Activated CD8-positive, alpha-beta memory T cell treated with anti-CD3 and anti-CD28 coated beads, Interleukin-2, amount 50 U/mL, for 1 hour (primary cell): ENCODE results near the gene HSD17B2.
"Not testable (repeated sequence)": the region's sequence is repeated elsewhere in the genome, so short reads cannot be mapped to it uniquely, and the experiment has no call there.

Experiments used
- DNase-seq: peaks from one replicate; pipeline ENCODE4 v3.0.0-alpha.2; 2020; ENCODE audit errors: extremely low read depth

The HSD17B2 gene

DNA sequence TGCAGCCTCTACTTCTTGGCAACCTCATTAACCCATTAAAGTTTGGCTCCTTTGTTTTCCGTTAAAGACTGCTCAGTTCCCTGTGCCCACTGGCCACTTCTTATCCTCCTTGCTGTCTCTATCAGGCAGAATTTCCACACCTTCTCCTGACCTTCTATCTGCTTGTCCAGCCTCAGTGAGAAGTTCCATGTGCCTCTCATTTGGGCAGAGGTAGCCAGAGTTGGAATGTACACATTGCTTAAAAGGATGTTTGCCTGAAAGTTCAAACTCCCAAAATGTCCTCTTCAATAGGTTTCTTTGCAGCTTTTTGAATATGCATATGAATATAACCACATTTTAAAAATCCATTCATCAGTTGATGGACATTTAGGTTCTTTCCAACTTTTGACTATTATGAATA, 47.0 kb downstream of the HSD17B2 start:
- no peak for DNase-seq

DNA sequence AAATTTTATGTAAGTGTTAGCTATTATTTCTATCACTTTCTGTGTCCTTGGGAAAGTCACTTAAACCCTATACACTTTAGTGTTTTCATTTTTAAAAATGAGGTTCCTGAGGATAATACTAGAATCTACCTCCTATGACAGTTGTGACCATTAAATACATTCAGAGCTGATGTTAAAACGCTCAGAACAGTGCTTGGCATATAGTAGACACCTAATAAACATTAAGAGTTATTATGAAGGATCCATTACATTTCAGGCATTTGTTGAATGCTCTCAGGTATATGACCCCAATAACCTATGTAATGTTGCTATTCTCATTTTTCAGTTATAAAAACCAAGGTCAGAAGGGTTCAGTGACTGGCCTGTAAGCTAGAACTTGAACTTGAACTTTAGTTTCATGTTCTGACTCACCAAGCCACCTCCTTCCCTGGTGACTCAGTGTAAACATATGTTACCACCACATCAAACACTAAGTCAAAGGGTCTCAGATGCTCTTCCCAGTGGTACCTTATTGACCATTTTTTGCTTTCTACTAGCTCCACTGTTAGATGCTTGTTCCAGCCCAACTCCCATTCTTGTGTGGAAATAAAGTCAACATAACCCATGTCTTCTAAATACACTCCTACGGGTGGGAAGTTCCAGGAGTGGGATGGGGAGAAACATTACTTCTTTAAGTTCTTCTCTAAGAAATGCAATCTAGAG, 47.6 kb downstream of the HSD17B2 start:
- no peak for DNase-seq

DNA sequence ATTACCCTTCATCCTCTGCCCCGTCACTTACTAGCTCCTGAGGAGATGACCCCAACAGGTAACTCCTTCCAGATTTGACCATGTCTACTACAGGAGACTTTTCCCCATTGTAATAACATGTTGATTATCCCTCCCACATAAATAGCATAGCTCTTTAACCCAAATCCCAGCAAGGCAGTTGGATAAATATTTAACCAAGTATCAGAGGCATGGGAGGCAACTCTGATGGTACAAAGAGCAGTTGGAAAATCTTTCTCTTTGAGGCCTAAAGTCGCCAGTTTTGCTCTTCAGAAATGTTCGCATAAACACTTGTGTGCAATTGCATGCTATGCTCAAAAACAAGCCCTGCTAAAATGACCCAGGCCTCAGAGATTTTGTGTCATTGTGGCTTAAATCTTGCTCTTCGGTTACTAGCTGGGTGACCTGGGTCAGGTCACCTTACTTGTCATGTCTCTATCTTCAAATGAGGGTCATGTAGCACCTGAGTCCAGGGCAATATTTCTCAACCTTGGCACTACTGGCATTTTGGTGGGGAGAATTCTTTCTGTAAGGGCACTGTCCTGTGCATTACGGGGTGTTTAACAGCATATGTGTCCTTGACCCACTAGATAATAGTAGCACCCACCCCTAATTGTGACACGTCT, 48.8 kb downstream of the HSD17B2 start:
- DNase-seq = no peak

DNA sequence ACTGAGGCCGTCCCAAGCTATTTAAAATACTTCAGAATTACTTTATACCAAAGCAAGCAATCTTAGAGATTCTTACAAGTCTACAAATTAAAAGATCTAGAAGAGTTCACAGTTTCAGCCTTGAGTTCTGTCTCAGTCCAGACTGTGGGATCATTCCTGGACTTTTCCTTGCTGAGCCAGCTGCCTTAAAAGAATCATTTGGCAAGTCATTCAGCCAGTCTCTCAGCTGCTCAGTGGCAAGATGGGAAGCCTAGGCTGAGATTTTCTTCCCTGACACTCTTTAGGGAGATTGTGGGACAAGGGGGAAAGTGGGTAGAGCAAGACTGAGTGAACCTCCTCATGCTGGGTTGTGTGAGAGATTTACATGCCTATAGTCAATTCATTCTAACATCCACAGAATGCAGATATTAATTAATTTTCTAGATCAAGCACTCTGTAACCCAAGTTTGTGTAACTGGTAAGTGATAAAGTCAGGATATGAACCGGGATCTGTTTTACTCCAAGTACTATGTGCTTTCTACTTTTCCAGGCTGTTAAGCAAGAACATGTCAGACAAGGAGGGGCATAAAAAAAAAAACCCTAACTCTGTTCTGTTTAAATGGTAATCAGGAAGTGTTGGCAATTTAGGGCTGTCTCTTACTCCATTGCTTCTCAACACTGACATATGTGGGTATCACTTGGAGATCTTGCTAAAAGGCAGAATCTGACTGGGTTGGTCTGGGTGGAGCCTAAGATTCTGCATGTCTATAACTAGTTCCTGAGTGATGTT, 50.1 kb downstream of the HSD17B2 start:
- no peak for DNase-seq

DNA sequence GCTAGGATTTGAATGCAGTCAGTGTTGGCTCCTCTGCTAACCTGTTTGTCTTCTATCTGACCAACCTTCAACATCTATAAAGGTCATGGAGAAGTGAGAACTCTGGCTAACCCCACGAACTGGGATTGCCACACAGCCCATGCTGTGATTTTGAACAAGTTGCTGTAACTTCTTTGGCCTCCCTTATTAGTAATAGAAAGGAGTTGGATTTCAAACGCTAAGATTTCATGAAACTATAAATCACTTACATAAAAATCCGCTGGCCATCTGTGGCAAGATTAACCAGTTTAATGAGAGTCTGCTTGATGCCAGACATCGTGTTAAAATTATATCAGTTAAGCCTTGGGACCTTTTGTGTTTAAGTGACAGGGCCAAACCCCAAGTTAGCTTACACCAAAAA, 53.4 kb downstream of the HSD17B2 start:
- DNase-seq = no peak

DNA sequence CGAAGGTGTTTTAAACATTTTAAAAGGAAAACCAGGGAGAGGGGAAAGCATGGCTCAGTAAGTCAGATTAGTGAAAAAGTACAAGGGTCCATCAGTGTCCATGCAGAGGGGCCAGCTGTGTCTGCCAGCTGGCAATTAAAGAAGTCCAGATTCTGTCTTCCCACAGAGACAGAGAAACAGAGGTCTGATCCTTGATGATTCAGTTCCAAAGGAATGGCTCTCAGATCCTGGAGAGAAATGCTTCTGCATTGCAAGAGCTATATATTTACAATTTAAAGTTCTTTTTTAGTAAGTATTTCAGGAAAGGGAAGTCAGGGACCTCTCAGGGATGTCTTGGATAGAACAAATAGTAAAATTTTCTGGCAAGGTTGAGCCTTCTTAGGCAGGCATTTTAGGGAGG, 56.2 kb downstream of the HSD17B2 start:
- DNase-seq = no peak

DNA sequence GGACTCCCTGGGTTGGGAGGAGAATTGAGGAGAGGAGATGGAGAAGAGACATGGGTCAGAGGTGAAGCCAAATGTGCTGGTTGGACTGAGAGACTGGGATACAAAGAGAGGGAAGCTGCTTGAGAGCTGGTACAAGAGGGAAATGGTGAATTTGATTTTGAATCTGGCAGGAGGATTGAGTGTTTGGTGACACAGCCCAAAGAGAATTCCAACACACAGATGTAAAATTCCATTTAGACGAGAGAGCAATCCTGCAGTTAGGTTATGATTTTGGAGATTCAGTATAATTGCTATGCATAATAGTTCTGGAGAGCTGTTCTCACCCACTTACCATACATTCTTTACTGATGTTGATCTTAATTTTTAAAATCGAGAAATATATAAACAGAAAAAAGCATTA, 57.7 kb downstream of the HSD17B2 start:
- no peak for DNase-seq

DNA sequence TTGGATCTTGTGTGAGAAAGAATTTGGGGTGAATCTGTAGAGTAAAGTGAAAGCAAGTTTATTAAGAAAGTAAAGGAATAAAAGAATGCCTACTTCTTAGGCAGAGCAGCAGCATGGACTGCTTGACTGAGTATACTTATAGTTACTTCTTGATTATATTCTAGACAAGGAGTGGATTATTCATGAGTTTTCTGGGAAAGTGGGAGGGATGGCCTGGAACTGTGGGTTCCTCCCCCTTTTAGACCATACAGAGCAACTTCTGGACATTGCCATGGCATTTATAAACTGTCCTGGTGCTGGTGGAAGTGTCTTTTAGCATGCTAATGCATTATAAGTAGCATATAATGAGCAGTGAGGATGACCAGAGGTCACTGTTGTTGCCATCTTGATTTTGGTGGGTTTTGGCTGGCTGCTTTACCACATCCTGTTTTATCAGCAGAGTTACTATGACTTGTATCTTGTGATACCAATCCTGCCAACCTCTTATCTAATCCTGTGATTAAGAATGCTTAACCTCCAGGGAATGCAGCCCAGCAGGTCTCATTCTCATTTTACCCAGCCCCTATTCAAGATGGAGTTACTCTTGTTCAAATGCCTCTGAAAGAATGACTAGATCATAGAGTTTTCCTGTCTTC, 58.7 kb downstream of the HSD17B2 start:
- no peak for DNase-seq

DNA sequence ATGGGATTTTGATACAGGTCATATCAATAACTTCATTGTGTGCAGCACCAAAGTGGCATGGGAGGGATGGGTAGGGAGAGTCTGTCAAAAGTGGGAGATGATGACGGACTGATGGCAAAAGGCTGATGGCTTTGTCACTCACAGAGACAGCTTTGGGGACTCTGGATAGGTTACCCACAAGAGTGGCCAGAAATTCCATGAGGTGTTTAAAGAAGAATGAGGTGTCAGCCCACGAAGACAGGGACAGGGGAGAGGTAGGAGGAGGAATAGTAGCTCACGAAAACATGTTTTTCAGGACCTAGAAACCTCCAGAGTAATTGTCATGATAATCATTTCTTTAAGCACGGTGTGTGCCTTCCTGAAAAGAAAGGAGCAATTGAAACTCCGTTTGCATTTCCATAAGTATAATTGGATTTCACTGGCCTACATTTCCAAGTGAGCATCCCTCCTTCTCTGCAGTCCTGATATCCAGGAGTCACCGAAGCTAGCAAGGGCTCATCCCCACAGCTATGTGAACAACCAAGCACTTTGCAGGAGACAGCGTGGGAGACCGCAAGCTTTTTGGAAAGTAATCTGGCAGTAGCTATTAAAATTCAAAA, 60.0 kb downstream of the HSD17B2 start:
- DNase-seq = no peak

DNA sequence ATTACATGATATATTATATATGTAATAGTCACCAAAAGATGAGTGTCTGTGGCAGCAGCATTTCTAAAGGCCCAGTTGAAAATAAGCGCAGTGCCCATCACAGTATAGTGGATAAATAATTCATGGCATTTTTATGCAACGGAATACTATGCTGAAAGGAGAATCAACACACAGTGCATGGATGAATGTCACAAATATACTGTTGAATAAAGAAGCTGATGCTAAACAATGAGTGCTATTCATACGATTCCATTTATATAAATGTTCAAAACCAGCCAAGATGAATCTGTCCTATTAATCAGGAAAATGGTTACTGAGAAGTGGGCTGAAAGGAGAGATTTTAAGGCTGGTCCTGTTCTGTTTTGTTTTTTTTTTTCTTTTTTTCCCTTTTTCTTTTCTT, 61.6 kb downstream of the HSD17B2 start:
- DNase-seq = no peak

DNA sequence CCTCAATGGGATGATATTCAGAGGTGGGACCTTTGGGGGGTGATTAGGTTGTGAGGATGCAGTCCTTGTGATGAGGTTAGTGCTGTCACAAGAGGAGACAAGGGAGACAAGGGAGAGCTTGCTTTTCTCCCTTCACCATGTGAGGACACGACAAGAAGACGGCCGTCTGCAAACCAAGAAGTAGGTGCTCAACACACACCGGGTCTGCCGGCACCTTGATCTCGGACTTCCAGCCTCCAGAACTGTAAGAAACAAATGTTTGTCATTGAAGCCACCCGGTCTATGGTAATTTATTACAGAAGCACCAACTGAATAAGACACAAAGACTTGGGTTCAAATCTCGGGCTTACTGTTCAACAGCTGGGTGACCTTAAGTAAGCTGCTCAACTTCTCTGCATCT, 70.1 kb downstream of the HSD17B2 start:
- DNase-seq = no peak

DNA sequence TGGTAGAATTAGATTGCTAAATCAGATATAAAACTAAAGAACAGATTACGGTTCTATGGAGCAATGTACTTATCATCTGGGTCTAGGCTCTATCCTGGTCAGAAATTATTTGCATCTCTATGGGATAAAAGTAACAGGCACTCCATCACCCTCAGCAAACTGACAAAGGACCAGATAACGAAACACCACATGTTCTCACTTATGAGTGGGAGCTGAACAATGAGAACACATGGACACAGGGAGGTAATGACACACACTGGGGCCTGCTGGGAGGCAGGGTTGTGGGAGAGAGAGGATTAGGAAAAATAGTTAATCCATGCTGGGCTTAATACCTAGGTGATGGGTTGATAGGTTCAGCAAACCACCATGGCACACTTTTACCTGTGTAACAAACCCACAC, 73.0 kb downstream of the HSD17B2 start:
- no peak for DNase-seq

DNA sequence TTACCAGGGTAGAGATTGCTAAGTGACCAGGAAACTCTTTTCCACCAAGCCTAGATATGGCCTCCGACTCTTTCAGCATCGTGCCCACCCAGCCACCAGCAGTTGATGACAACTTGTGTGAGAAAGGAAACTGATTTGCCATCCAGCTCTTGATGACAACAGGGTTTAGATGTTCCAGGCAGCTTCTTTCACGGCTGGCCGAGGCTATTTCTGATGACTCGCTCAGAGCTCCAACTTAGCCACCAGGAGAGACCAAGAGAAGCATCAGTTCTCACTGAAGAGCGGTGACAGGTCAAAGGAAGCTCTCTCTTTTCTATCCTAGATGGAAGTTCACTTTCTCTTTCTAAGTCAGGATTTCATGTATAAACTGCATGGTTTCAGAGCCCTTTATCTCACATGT, 73.7 kb downstream of the HSD17B2 start:
- no peak for DNase-seq

DNA sequence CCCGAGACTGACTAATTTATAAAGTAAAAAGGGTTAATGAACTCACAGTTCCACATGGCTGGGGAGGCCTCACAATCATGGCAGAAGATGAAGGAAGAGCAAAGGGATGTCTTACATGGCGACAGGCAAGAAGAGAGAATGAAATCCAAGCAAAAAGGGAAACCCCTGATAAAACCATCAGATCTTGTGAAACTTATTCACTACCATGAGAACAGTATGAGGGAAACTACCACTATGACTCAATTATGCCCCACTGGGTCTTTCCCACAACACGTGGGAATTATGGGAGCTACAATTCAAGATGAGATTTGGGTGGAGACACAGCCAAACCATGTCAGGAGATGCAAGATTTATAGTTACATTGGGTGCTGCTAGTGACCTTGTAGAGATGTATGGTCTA, 74.2 kb downstream of the HSD17B2 start:
- DNase-seq = not testable (repeated sequence)

DNA sequence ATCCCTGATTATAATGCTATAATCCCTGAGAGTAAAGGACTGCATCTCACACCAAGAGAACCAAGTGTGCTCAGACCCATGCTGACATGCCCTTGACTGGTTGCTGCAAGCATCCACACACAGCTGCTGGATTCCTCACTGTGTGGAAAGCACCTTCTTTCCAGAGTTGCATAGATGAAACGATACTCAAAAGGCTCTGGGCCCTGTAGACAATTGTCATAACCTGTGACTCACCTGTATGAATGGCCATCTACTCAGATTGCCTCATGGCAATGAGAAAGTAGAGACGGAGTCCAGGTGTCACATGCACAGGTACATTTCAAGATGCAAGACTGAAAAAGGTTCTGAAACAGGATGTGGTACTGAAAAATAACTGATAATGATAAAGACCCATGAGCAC, 76.9 kb downstream of the HSD17B2 start:
- DNase-seq = no peak

DNA sequence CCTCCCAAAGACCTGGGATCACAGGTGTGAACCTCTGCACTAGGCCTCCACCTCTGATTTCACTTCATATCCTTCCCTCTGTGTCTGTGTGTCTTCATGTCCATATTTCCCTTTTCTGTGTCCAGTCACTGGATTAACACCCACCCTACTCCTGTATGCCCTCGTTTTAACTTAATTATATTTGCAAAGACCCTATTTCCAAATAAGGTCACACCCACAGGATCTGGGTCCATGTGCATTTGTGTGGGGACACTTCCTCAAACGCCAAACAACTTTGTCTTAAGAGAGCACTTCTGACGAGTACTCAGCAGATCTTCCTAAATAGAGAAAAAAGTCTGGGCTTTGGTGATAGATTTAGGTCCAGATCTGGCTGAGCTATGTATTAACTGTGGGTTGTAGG, 78.7 kb downstream of the HSD17B2 start:
- no peak for DNase-seq

DNA sequence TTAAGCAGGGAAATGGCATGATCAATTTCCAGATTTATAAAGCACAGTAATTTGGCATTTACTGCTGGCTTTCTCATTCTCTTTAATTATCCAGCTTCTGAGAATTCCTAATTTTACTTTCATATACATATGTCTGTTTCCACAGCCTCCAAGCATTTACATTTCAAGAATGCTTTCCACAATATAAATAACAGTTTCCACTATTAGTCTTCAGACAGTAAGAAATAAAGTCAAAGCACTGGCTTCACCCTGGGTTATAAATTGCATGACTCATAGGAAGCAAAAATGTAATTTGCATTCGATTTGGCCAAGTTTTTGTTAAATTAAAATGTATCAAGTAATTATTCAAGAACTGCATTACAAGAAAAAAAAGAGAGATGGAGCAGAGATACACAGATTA, 81.5 kb downstream of the HSD17B2 start:
- DNase-seq = no peak

DNA sequence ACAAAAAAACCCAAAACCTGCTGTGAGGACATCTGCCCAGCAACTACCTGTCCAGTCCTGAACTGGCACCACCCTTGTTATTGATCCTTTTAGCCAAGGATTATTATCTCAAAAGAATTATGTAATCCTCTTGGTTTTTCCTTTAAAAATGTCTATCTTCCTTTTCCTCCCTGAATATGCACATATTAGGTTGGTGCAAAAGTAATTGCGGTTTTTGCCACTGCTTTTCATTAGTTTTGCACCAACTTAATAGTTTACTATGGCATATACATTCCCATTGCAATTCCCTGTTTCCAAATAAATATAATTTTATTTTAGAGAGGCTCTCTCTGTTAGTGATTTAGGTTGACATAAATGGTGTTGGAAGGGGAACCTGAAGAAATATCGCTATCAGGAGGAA, 83.7 kb downstream of the HSD17B2 start:
- no peak for DNase-seq

DNA sequence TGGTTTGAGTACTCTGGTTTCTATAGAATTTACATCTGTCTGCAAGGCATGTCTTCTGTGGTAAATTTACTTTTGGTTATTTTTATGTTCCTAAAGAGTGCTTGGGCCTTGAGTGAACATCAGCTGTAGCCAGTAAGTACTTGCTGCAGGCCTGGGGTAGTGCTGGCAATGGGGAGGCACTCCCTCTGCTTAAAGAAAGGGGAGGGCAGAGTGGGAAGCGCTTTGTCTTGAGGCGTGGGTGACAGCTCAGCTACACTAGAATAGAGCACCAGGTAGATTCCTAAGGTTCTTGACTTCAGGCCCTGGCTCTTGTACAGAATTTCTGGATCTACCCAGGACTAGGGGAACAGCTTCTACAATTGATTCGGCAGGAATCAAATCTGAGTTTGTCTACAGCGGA, 84.4 kb downstream of the HSD17B2 start:
- no peak for DNase-seq

DNA sequence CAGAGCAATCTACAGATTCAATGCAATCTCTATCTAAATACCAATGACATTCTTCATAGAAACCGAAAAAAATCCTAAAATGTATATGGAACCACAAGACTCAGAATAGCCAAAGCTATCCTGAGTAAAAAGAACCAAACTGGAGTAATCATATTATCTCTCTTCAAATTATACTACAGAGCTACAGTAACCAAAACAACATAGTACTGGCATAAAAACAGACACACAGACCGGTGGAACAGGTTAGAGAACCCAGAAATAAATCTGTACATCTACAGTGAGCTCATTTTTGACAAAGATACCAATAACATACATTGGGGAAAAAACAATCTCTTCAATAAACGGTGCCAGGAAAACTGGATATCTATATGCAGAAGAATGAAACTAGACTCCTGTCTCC, 89.6 kb downstream of the HSD17B2 start:
- DNase-seq = no peak

DNA sequence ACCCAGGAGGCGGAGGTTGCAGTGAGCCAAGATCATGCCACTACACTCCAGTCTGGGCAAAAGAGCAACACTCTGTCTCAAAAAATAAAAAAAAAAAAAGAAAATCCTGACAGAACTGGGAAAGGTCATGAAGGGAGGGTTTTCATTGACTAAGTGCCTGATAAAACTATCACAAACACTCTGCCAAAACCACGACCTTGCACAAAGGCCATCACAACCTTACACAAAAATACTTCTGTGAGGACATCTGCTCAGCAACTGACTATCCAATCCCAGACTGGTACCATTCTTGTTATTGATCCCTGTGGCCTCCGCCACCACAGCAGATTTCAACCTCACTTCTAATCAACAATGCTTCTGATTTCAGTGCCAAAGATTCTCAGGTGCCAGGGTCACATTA, 94.8 kb downstream of the HSD17B2 start:
- DNase-seq = no peak

DNA sequence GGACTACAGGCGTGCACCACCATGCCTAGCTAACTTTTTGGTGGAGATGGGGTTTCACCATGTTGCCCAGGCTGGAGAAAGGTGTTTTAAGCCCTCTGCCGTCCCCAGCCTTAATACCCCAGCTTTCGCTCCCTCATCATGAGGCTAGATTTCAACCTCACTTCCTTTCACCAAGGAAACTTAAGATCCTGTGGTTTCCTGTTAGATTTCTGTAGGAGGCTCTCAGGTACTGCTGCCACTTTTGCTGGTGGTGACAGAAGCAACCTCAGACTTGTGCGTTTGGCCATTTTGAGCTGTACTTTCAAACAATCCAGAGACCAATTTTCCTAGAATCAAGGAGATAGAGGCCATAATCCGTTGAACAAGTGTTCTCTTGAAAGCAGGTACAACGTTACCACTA, 98.7 kb downstream of the HSD17B2 start:
- no peak for DNase-seq
